K562 (cell line): ENCODE results near the gene MTHFSD. TPM values are rescaled to one million over a fixed set of nuclear protein-coding genes. Genes with fewer than 3 reads are reported as not detected.

Experiments
- ATAC-seq: fragments of 200-7000 bp; cut with Tn5 transposase; 3 replicates; pipeline ENCODE4 v1.9.1; 2020; ENCODE audit warnings: moderate library complexity
- BruUV-seq: library from RNA; stranded (reverse); fragments of 400-500 nt; replicated peaks from 2 replicates; lab custom pipeline; 2021; lab: Mats Ljungman, UMichigan
- CTCF ChIA-PET: fragments of 300-600 bp; formaldehyde crosslinking; extraction: SDS; loops from one replicate; lab custom pipeline; 2021; ENCODE audit warnings: low intra/inter-chr PET ratio; lab: Yijun Ruan, JAX
- POLR2A ChIA-PET: fragments of 300-600, 350-650 bp; sonication (Branson Sonifier 250); formaldehyde crosslinking; extraction: SDS; loops from one replicate; lab custom pipeline; 2021; ENCODE audit warnings: antibody characterized with exemption, inconsistent platforms; lab: Yijun Ruan, JAX
- DNase-seq, 4 experiments: peaks; one replicate each; pipeline versions ENCODE4 v3.0.0 to v3.0.0-alpha.2; 2011 to 2018; ENCODE audit warnings: low spot score in 3 of 4, mixed read lengths in 3 of 4; ENCODE audit errors: extremely low read depth in 1 of 4
- FAIRE-seq: peaks from 2 replicates; lab custom pipeline; 2011; peaks lifted over from hg19 to GRCh38; lab: Jason Lieb, UNC
- H2AFZ ChIP-seq: 2 replicates; pipeline ENCODE4 v1.6.0; 2011; ENCODE audit warnings: low read depth, low read length, control low read depth, inconsistent platforms
- H3K27ac ChIP-seq: fragments of 200-600 bp; 3 replicates; pipeline ENCODE4 v1.8.0; 2011; ENCODE audit warnings: low read depth, mild to moderate bottlenecking, control low read depth, inconsistent platforms, low read length, moderate library complexity, mixed read lengths; ENCODE audit errors: extremely low read depth
- H3K27me3 ChIP-seq, 2 experiments: fragments of 300-600 bp in 1 of 2; 2 replicates in 1 of 2; 3 replicates in 1 of 2; pipeline versions ENCODE4 v1.6.0 to v1.8.0; 2011; ENCODE audit warnings: inconsistent platforms in 2 of 2, low read length in 2 of 2, mild to moderate bottlenecking in 1 of 2, mixed read lengths in 1 of 2, moderate library complexity in 1 of 2; ENCODE audit not compliant: control insufficient read depth in 2 of 2, insufficient read depth in 2 of 2
- H3K36me3 ChIP-seq: fragments of 300-600 bp; 3 replicates; pipeline ENCODE4 v1.8.0; 2011; ENCODE audit warnings: mild to moderate bottlenecking, low read length, inconsistent platforms; ENCODE audit not compliant: control insufficient read depth, insufficient read depth
- H3K4me1 ChIP-seq, 2 experiments: fragments of 200-600 bp in 1 of 2; replicated peaks in 1 of 2; 2 replicates in 1 of 2; 3 replicates in 1 of 2; pipeline versions ENCODE4 v1.5.1 to v1.8.0; 2011; ENCODE audit warnings: inconsistent platforms in 2 of 2, low read length in 2 of 2, mild to moderate bottlenecking in 1 of 2, mixed read lengths in 1 of 2, moderate library complexity in 1 of 2; ENCODE audit not compliant: control insufficient read depth in 2 of 2, insufficient read depth in 2 of 2
- H3K4me2 ChIP-seq: 2 replicates; pipeline ENCODE4 v1.6.1; 2011; ENCODE audit warnings: low read length, control low read depth, inconsistent platforms, mixed read lengths; ENCODE audit not compliant: insufficient read depth
- H3K4me3 ChIP-seq: fragments of 200-600 bp; sonication (generic), shearing (Covaris generic); 2 replicates; pipeline ENCODE4 v1.5.1; 2016; ENCODE audit warnings: control low read depth, inconsistent platforms
- H3K79me2 ChIP-seq: fragments of 200-600 bp; 3 replicates; pipeline ENCODE4 v1.8.0; 2011; ENCODE audit warnings: low read length, inconsistent platforms; ENCODE audit not compliant: control insufficient read depth, insufficient read depth
- H3K9ac ChIP-seq, 2 experiments: 2 replicates each; pipeline versions ENCODE4 v1.6.0 to v1.6.1; 2011; ENCODE audit warnings: low read depth in 2 of 2, low read length in 2 of 2, control low read depth in 1 of 2, inconsistent platforms in 1 of 2, mild to moderate bottlenecking in 1 of 2, mixed read lengths in 1 of 2; ENCODE audit not compliant: insufficient read depth in 1 of 2
- H3K9me1 ChIP-seq: one replicate; pipeline ENCODE4 v1.6.0; 2011; ENCODE audit warnings: inconsistent platforms, mild to moderate bottlenecking, low read length, moderate library complexity; ENCODE audit not compliant: control insufficient read depth, insufficient read depth
- H3K9me3 ChIP-seq: replicated peaks from 2 replicates; pipeline ENCODE4 v1.5.1; 2011; ENCODE audit warnings: low read depth, low read length, inconsistent platforms; ENCODE audit not compliant: control insufficient read depth, insufficient read depth
- H4K20me1 ChIP-seq: replicated peaks from 2 replicates; pipeline ENCODE4 v1.6.1; 2011; ENCODE audit warnings: low read length, inconsistent platforms, mixed read lengths; ENCODE audit not compliant: control insufficient read depth, insufficient read depth
- E2F1 ChIP-seq: sonication (generic); formaldehyde crosslinking; IDR thresholded peaks from 2 replicates; pipeline ENCODE4 v1.8.1; 2023; ENCODE audit warnings: mild to moderate bottlenecking, missing genetic modification reagents, moderate library complexity
- HCFC1 ChIP-seq: IDR thresholded peaks from 2 replicates; pipeline ENCODE4 v1.6.1; 2012; ENCODE audit warnings: low read depth, low read length, improper control_type of control experiment
- MXD1 ChIP-seq: fragments of 250-450 bp; sonication (Bioruptor Pico); IDR thresholded peaks from 2 replicates; pipeline ENCODE4 v1.8.0; 2021; ENCODE audit warnings: borderline replicate concordance, mild to moderate bottlenecking, moderate library complexity; ENCODE audit not compliant: poor library complexity, severe bottlenecking
- POLR2AphosphoS2 ChIP-seq: IDR thresholded peaks from 2 replicates; pipeline ENCODE4 v1.6.1; 2012; ENCODE audit warnings: low read length, improper control_type of control experiment
- ZBTB43 ChIP-seq: sonication (generic); formaldehyde crosslinking; IDR thresholded peaks from 2 replicates; pipeline ENCODE4 v1.8.0; 2023; ENCODE audit warnings: mild to moderate bottlenecking, missing genetic modification reagents
- ZFP91 ChIP-seq: sonication (generic); formaldehyde crosslinking; IDR thresholded peaks from 2 replicates; pipeline ENCODE4 v1.8.0; 2022; ENCODE audit warnings: mild to moderate bottlenecking, missing genetic modification reagents
- ZNF699 ChIP-seq: fragments of 250-450 bp; sonication (Bioruptor Pico); IDR thresholded peaks from 2 replicates; pipeline ENCODE4 v1.8.0; 2021; ENCODE audit warnings: mild to moderate bottlenecking, moderate library complexity; ENCODE audit not compliant: insufficient replicate concordance
- WGBS: fragments of 100-300 bp; shearing (Covaris generic); methylation state at CpG from one replicate; pipeline ENCODE4 v1.1.6; 2016; ENCODE audit warnings: low coverage, mixed read lengths; ENCODE audit not compliant: insufficient coverage; ENCODE audit errors: missing lambda C conversion rate; 5-methylcytosine and 5-hydroxymethylcytosine counted together
- in situ Hi-C: fragments of 300-500 bp; cut with MboI; formaldehyde crosslinking; loops from 4 replicates; pipeline ENCODE4 v1.15.0; 2018; ENCODE audit warnings: inconsistent platforms, mixed read lengths
- intact Hi-C: fragments of 100-400 bp; cut with micrococcal nuclease; formaldehyde crosslinking; loops from 2 replicates; pipeline ENCODE4 v1.14.2; 2022
- polyA plus RNA-seq, 8 experiments: library from polyadenylated mRNA; depleted of rRNA in 4 of 8; stranded (reverse) in 5 of 8; unstranded in 3 of 8; fragments of >200 nt; fragmentation: Nextera tagmentation in 2 of 8; fragmentation: Illumina TruSeq in 1 of 8; extraction: Ambion mirVana in 2 of 8; extraction: Trizol in 1 of 8; gene quantifications; 2 replicates each; pipeline versions ENCODE4 v1.2.1 to v1.2.3, GENCODE V29; 2011 to 2014; ENCODE audit warnings: inconsistent platforms in 1 of 8, missing spikeins in 1 of 8
- total RNA-seq, 7 experiments: library from RNA; depleted of rRNA in 6 of 7; stranded (reverse); fragments of >200 nt in 6 of 7; fragmentation: Illumina TruSeq in 2 of 7; extraction: Trizol in 2 of 7; gene quantifications; 2 replicates each; pipeline versions ENCODE4 v1.2.1 to v1.2.3, GENCODE V29; 2011 to 2021; ENCODE audit warnings: low replicate concordance in 1 of 7

The MTHFSD gene
- total and polyA plus RNA-seq, 9 of the 15 experiments (the other 6 are each of a cell fraction or from before 2014, with no cell fraction given): 3.2 to 20.2 (median 12.0) TPM

- H2AFZ ChIP-seq: no peak overlapping the region
- no peak for ATAC-seq
- H4K20me1 ChIP-seq: peaks cover 4% of the 10 kb centered on the region
- H3K9me3 ChIP-seq: no peaks in the 10 kb centered on the region
- H3K4me3 ChIP-seq: no peak overlapping the region
- in situ Hi-C loops (loop anchor here (25.0 kb wide), 1 partner anchor 1065 kb away; no protein-coding TSS in a partner anchor), intact Hi-C loops (no loop called here)
- no peak overlapping the region for H3K4me2 ChIP-seq
- DNase-seq: no peak
- H3K27ac ChIP-seq: no peak overlapping the region
- H3K36me3 ChIP-seq: no peaks in the 10 kb centered on the region
- ChIA-PET CTCF (no interaction called here), POLR2A (no interaction called here)
- 7% methylated on average over 12 of the region's 12 CpGs for WGBS
- TF ChIP-seq E2F1 (CRISPR knock-in tag) (no peak), POLR2AphosphoS2 (no peak), MXD1 (CRISPR knock-in tag) (no peak), ZFP91 (CRISPR knock-in tag) (no peak), ZBTB43 (CRISPR knock-in tag) (no peak), ZNF699 (CRISPR knock-in tag) (no peak), HCFC1 (no peak)
- no peak overlapping the region for H3K9ac ChIP-seq
- no peaks in the 10 kb centered on the region for H3K79me2 ChIP-seq
- no peak for FAIRE-seq
- no TSS peak for BruUV-seq
- H3K9me1 ChIP-seq: no peaks in the 10 kb centered on the region
- H3K4me1 ChIP-seq: peaks cover 0 to 14% of the 10 kb centered on the region in 2 experiments; a peak in 3 of 5 replicates
- peaks cover 27 to 56% of the 10 kb centered on the region in 2 experiments for H3K27me3 ChIP-seq
Observed at GRCh38 chr16:86572041-86572521, 17.0 kb upstream of the MTHFSD start.
